GM12874 (cell line): ENCODE measurements around the gene TXNL1.

Experiments
- TF ChIP-seq, protein P1 (sequence below): IDR thresholded peaks from 2 replicates; pipeline ENCODE4 v1.5.1; 2011; ENCODE audit warnings: low read depth, mild to moderate bottlenecking, control low read depth, low read length, moderate library complexity; ENCODE audit not compliant: insufficient read depth

TXNL1 gene

DNA sequence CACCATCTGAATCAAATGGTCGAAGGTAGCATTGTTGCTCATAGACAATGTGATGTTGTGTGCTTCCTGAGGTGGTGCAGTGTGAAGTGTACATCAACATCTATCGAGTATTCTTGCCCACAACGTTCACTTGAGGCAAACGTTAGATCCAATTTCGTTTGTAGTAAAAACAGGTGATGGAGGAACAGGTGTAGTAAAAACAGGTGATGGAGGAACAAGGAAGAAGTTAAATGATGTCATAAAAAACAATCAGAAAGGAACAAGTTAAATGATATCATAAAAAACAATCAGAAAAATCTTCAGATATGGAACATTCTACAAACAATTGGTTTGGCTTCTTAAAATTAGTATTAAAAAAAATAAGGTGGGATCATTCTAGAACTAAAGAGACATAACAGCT lies 24.1 kb upstream of the TXNL1 start:
- TF ChIP-seq, protein P1, sequence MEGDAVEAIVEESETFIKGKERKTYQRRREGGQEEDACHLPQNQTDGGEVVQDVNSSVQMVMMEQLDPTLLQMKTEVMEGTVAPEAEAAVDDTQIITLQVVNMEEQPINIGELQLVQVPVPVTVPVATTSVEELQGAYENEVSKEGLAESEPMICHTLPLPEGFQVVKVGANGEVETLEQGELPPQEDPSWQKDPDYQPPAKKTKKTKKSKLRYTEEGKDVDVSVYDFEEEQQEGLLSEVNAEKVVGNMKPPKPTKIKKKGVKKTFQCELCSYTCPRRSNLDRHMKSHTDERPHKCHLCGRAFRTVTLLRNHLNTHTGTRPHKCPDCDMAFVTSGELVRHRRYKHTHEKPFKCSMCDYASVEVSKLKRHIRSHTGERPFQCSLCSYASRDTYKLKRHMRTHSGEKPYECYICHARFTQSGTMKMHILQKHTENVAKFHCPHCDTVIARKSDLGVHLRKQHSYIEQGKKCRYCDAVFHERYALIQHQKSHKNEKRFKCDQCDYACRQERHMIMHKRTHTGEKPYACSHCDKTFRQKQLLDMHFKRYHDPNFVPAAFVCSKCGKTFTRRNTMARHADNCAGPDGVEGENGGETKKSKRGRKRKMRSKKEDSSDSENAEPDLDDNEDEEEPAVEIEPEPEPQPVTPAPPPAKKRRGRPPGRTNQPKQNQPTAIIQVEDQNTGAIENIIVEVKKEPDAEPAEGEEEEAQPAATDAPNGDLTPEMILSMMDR: no peak

DNA sequence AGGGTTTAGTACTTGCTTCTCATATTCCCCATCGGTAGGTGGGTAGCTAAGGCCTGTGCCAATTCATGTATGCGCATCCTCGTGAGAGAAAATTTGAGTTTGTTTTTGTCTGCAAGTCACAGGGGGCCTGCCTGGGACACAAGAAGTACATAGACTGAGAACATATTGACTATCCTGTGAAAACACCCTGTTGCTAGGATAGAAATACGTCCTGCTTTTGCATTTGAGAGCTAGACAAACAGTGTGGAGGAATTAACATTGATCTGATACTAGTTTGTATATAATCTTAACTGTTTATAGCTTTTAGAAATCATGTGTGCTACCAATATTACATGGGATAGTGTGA lies 23.6 kb upstream of the TXNL1 start:
- TF ChIP-seq, protein P1: no peak

DNA sequence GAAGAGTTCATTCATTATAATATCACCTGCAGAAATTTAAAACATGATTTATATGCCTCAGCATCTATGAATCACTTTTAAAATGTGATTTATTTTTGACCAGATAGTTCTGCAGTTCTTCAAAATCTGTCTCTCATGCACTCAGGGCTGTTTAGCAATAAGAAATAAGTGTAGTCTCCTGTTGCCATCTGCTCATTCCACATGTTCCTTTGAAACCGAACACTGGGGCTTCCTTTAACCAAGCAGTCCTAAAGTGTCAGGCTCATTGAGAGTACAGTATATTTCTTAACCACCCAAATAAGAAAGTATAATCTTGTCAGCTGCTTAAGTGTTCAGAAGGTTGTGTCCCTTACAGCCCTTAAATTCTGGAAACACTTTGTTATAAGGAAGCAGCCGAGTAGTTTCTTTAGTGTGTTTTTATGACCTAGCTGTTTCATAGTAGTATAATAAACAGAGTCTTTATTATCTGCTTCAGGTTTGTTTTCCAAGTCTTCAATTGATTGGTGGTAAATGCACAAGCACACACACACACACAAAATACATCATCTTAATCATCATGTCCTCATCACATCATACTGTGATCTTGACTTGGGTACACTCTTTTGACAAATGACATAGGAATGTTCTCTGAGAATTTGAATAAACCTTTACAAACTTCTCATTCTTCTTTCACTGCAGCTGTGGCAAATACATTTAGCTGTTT lies 23.1 kb upstream of the TXNL1 start:
- TF ChIP-seq, protein P1: no peak

DNA sequence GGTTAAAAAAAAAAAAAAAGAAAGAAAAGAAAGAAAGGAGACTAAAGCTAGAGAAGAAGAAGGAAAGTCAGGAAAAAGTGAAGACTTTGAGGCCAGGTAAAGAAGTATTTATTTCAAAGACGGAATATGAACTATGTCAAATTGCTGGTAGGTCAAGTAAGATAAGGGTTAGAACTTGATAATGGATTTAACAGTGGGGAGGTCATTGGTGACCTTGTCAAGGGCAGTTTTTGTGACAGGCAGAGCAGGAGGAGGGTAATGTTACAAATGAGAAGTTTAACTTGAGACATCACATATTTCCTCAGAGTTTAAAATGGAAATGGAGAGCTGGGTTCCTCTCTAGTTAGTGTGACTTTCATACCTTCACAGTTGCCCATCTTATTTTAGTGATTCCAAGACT lies 22.3 kb upstream of the TXNL1 start:
- TF ChIP-seq, protein P1: no peak

DNA sequence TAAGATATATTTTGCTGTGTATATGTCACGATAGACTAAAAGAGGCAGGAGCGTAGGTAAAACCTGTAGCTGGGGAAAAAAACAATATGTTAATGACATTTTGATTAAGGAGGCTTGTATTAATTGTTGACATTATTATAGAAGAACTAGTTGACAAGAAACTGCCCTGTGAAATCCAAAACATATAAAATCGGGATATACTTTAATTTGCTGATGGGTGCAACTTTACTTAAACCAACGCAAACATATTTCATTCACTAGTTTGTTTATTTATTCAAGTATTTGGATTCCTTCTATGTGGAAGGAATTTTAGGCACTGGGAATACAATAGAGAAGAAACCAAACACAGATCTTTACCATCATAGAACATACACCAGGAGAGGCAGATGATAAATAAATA lies 20.7 kb upstream of the TXNL1 start:
- TF ChIP-seq, protein P1: no peak

DNA sequence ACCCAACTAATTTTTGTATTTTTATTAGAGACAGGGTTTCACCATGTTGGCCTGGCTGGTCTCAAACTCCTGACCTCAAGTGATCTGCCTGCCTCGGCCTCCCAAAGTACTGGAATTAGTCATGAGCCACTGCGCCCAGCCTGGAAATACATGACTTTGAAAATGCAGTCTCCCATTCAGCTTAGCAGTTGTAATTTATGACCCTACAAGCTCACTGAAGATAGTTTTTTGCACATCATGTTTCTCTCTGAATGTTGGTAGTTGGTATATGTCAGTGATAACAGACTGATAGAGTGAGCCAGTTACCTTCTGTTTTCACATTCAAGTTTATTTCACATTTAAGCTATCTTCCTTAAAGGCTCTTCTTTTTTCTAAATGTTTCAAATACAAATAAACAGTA lies 19.9 kb upstream of the TXNL1 start:
- TF ChIP-seq, protein P1: no peak

DNA sequence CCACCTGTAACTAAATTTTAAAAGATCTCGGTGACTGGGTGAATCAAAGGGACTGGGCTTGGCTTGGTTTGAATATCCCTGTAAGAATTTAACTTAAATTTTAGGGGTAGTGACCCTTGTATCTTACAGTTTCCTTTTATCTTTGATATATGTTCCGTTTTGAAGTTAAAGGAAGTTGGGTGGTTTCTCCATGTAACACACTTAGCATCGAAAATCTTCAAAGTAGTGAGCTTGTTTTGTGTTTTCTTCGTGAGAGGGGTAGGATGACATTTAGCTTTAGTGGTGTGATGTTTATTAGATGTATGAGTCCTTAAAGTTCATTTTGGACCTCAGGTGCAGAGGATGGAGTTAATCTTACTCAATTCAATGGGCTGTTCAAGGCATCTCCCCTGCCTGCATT lies 14.4 kb upstream of the TXNL1 start:
- TF ChIP-seq, protein P1: no peak
